Measurements from ENCODE around the gene TMOD3. TPM values are rescaled to one million over a fixed set of nuclear protein-coding genes. Genes with fewer than 3 reads are reported as not detected.
A peak's percentile ranks its signal among the peaks of the same experiment; 100 is the strongest.
"Not testable (repeated sequence)": the region's sequence is repeated elsewhere in the genome, so short reads cannot be mapped to it uniquely, and the experiment has no call there.

TMOD3 gene
- 21.3 and 53.0 TPM in 2 replicates for total RNA-seq (ENCODE audit: low replicate concordance)

GRCh38 chr15:51829376-51830275 is at the start of gene TMOD3:
Gene TMOD3, plus strand, starts transcription at chr15:51829653. Its CDS starts 33,232 bp downstream, at chr15:51862885.
- H3K4me3 ChIP-seq (ENCODE audit: low read depth, low read length): peak within 1 kb of the TSS; percentile 92
- peak; percentile 8 for TF ChIP-seq CTCF (IDR thresholded peaks at IDR 0.05; ENCODE audit: insufficient read depth, low read length)
- peak; percentile 89 for DNase-seq (ENCODE audit: low read depth)

- DNase-seq (ENCODE audit: low read depth): peak; percentile 23
- no peak for TF ChIP-seq CTCF (IDR thresholded peaks at IDR 0.05; ENCODE audit: insufficient read depth, low read length)
- H3K4me3 ChIP-seq (ENCODE audit: low read depth, low read length): no peak overlapping the region
These were observed 48.8 kb upstream of the TMOD3 start for GRCh38 chr15:51780636-51781035.

GRCh38 chr15:51781506-51781905 is 47.9 kb upstream of the TMOD3 start:
- TF ChIP-seq CTCF (IDR thresholded peaks at IDR 0.05; ENCODE audit: insufficient read depth, low read length): no peak
- no peak overlapping the region for H3K4me3 ChIP-seq (ENCODE audit: low read depth, low read length)
- no peak for DNase-seq (ENCODE audit: low read depth)

DNA sequence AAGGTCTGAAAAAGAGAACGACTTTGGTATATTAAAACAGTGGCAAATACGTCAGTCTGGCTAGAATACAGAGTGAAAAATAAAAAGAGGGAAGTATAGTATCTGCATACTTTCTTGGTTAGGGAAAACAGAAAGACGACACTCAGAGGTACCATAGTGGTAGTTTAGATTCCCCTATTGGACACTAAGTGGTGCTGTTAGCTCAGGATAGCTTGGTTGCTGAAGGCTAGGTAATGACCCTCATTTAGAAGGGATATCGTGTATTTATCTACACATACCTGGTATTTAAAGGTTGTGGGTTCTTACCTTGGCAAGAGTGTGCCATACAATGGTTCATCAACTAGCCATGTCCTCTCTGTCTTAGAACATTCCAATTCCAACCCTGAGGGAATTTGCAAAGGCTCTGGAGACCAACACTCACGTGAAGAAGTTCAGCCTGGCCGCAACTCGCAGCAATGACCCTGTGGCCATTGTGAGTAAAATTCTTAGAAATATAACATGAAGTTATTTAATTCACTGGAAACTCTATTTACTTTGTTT is 47.0 kb upstream of the TMOD3 start:
- peak; percentile 13 for TF ChIP-seq CTCF (IDR thresholded peaks at IDR 0.05; ENCODE audit: insufficient read depth, low read length)
- no peak overlapping the region for H3K4me3 ChIP-seq (ENCODE audit: low read depth, low read length)
- peak; percentile 17 for DNase-seq (ENCODE audit: low read depth)

GRCh38 chr15:51783967-51784366 is 45.5 kb upstream of the TMOD3 start:
- TF ChIP-seq CTCF (IDR thresholded peaks at IDR 0.05; ENCODE audit: insufficient read depth, low read length): no peak
- no peak for DNase-seq (ENCODE audit: low read depth)
- H3K4me3 ChIP-seq (ENCODE audit: low read depth, low read length): no peak overlapping the region

DNA sequence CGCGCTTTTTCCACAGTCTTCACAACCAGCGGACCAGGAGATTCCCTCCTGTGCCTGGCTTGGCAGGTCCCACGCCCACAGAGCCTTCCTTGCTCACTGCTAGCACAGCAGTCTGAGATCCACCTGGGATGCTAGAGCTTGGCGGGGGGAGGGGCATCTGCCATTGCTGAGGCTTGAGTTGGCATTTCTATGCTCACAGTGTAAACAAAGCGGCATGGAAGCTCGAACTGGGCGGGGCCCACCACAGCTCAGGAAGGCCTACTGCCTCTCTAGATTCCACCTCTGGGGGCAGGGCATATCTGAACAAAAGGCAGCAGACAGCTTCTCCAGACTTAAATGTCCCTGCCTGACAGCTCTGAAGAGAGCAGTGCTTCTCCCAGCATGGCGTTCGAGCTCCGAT is 42.3 kb upstream of the TMOD3 start:
- not testable (repeated sequence) for DNase-seq (ENCODE audit: low read depth); H3K4me3 ChIP-seq (ENCODE audit: low read depth, low read length)

DNA sequence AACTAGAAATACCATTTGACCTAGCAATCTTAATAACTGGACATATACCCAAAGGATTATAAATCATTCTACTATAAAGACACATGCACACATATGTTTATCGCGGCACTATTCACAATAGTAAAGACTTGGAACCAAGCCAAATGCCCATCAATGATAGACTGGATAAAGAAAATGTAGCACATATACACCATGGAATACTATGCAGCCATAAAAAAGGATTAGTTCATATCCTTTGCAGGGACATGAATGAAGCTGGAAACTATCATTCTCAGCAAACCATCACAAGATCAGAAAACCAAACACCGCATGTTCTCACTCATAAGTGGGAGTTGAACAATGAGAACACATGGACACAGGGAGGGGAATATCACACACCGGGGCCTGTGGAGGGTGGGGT is 37.0 kb upstream of the TMOD3 start:
- DNase-seq (ENCODE audit: low read depth); H3K4me3 ChIP-seq (ENCODE audit: low read depth, low read length): not testable (repeated sequence)
